HAP-1 (cell line): ENCODE data around the gene C11orf86.
"Not testable (repeated sequence)": the region's sequence is repeated elsewhere in the genome, so short reads cannot be mapped to it uniquely, and the experiment has no call there.

Experiments used
- DNase-seq, 2 experiments: peaks; one replicate each; pipeline ENCODE4 v3.0.0-alpha.2; 2016 to 2020; ENCODE audit warnings: low spot score in 2 of 2
- H3K27me3 ChIP-seq: fragments of 250-450 bp; sonication (Bioruptor Pico); 2 replicates; pipeline ENCODE4 v1.5.1; 2020; ENCODE audit warnings: low read depth, mild to moderate bottlenecking, moderate library complexity
- H3K36me3 ChIP-seq: fragments of 250-450 bp; sonication (Bioruptor Pico); replicated peaks from 2 replicates; pipeline ENCODE4 v1.5.1; 2020; ENCODE audit warnings: mild to moderate bottlenecking
- H3K4me1 ChIP-seq: fragments of 250-450 bp; sonication (Bioruptor Pico); 2 replicates; pipeline ENCODE4 v1.5.1; 2020; ENCODE audit warnings: mild to moderate bottlenecking
- H3K4me3 ChIP-seq: fragments of 250-450 bp; sonication (Bioruptor Pico); 2 replicates; pipeline ENCODE4 v1.5.1; 2020; ENCODE audit warnings: mild to moderate bottlenecking, moderate library complexity
- H3K9me3 ChIP-seq: fragments of 250-450 bp; sonication (Bioruptor Pico); 2 replicates; pipeline ENCODE4 v1.5.1; 2020; ENCODE audit warnings: mild to moderate bottlenecking, moderate library complexity
- in situ Hi-C: fragments of 300-500 bp; cut with MboI; formaldehyde crosslinking; loops from 3 replicates; pipeline ENCODE4 v1.14.3; 2020; ENCODE audit warnings: low sequenced_read_pairs, inconsistent platforms, mixed read lengths

C11orf86 gene

GRCh38 chr11:66987924-66988637, 13.0 kb downstream of the C11orf86 start:
- H3K4me1 ChIP-seq: no peaks in the 10 kb centered on the region
- no peaks in the 10 kb centered on the region for H3K27me3 ChIP-seq
- in situ Hi-C loops: no loop called here
- H3K9me3 ChIP-seq: no peaks in the 10 kb centered on the region
- no peak overlapping the region for H3K4me3 ChIP-seq
- H3K36me3 ChIP-seq: no peaks in the 10 kb centered on the region
- DNase-seq: no peak

GRCh38 chr11:66988741-66989140, 13.6 kb downstream of the C11orf86 start:
- H3K4me1 ChIP-seq, H3K27me3 ChIP-seq, H3K36me3 ChIP-seq, H3K9me3 ChIP-seq, DNase-seq, H3K4me3 ChIP-seq, in situ Hi-C loops: not testable (repeated sequence)

DNA sequence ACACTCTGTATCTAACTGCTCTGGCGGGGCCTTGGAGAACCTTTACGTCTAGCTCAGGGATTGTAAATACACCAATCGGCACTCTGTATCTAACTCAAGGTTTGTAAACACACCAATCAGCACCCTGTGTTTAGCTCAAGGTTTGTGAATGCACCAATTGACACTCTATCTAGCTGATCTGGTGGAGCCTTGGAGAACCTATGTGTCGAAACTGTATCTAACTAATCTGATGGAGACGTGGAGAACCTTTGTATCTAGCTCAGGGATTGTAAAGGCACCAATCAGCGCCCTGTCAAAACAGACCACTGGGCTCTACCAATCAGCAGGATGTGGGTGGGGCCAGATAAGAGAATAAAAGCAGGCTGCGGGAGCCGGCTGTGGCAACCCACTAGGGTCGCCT, 14.3 kb downstream of the C11orf86 start:
- DNase-seq, H3K27me3 ChIP-seq, H3K9me3 ChIP-seq, H3K4me3 ChIP-seq, in situ Hi-C loops, H3K36me3 ChIP-seq, H3K4me1 ChIP-seq: not testable (repeated sequence)

DNA sequence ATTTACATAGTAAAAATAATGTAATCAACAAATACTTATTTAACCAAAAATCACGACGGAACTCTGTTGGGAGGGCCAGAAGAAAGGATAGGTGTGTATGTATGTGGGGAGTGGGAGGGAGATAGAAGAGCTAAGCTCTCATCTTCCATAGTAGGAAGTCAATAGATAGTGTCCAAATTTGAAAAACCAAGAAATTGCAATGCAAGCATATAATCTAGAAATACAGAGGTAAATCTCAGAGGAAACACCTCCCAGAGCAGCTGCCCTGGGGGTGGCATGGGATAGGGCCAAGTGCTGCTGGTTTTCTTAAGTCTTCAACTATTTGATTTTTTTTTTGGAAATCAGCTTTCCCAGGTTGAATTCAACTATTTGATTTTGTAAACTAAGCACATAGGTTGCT, 16.9 kb downstream of the C11orf86 start:
- Histone ChIP-seq H3K27me3 (no peaks in the 10 kb centered on the region), H3K36me3 (no peaks in the 10 kb centered on the region), H3K9me3 (no peaks in the 10 kb centered on the region), H3K4me1 (no peaks in the 10 kb centered on the region), H3K4me3 (no peak overlapping the region)
- in situ Hi-C loops: no loop called here
- DNase-seq: no peak

DNA sequence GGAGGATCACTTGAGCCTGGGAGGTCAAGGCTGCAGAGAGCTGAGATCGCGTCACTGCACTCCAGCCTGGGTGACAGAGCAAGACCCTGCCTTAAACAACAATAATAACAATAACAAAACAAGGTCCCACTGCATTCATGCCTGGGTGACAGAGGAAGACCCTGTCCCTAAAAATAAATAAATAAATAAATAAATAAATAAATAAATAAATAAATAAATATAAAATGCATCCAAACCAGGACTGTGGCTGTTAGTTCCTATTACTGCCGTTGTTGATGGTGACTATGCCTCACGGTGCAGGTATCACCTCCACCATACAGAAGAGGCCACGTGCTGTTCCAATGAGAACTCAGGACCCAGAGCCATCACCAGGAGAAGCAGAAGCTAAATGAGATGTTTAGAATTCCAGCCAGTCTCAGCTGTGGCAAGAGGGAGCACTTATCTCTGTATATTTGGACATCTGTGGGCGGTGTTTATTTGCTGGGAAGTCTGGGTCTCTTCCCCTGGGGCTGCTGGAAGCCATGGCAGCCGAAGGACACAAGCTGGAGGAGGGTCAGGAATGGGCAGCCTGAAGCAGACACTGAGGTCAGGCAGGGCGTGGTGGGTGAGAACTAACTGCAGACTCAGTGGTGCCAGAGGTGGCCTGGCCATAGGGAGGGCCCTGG, 21.6 kb downstream of the C11orf86 start:
- no peak for DNase-seq
- Histone ChIP-seq H3K4me1 (no peaks in the 10 kb centered on the region), H3K4me3 (no peak overlapping the region), H3K36me3 (no peaks in the 10 kb centered on the region), H3K9me3 (no peaks in the 10 kb centered on the region), H3K27me3 (no peaks in the 10 kb centered on the region)
- in situ Hi-C loops: no loop called here

DNA sequence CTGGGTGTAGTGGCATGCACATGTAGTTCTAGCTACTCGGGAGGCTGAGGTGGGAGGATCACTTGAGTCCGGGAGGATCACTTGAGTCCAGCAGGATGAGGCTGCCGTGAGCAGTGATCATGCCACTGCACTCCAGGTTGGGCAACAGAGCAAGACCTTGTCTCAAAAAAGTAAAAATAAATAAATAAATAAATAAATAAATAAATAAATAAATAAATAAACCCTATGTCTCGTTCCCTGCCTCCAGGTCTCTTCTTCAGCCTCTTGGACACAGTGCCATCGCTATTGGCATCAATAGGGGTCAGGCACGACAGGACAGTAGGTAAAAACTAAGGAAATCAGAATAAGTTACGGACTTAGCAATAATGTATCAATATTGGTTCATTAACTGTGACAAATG, 24.5 kb downstream of the C11orf86 start:
- DNase-seq: no peak
- no peaks in the 10 kb centered on the region for H3K36me3 ChIP-seq
- H3K27me3 ChIP-seq: no peaks in the 10 kb centered on the region
- no peak overlapping the region for H3K4me3 ChIP-seq
- H3K4me1 ChIP-seq: peaks cover 6% of the 10 kb centered on the region
- no peaks in the 10 kb centered on the region for H3K9me3 ChIP-seq
- in situ Hi-C loops: no loop called here

DNA sequence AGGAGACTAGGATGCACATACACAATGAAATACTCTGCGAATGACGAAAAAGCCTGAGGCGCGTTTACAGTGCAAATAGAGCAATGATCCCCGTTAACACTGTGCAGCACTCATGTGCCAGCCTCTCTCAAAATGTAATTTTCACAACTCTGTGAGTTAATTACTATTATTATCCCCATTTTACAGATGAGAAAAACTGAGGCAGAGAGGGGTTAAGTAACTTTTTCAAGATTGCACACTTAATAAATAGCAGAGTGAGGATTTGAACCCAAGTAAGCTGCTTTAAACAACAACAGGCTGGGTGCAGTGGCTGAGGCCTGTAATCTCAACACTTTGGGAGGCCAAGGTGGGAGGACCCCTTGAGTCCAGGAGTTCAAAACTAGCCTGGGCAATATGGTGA, 26.2 kb downstream of the C11orf86 start:
- H3K27me3 ChIP-seq: no peaks in the 10 kb centered on the region
- in situ Hi-C loops: no loop called here
- H3K4me3 ChIP-seq: no peak overlapping the region
- peaks cover 6% of the 10 kb centered on the region for H3K4me1 ChIP-seq
- H3K36me3 ChIP-seq: no peaks in the 10 kb centered on the region
- H3K9me3 ChIP-seq: no peaks in the 10 kb centered on the region
- DNase-seq: no peak

DNA sequence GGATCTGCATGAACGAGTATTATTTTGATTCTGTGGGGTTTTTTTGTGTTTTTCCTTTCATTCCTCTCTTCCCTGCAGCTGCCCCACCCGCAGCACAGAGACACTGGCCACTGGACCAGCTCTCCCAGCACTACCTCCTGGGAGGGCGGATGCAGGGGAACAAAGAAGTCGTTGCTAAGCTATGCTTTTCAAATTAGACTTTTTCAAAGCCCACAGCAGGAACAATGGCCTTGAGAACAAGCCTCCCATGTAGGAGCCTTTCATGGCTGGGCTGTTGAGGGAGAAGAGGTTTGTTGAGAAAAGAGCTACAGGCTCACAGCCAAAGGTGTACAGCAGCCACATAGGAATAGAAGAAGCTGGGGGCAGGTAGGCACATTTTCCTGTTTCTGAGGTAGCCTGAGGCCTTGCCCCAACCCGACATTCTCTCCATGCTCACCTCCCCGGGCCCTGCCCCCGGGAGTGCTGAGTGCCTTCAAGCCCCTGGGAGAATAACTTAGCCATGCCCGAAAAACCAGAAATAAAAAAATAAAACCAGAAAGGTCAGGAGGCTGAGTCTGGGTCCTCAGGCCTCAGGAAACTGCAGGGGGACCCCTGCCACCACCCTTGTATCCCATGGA, 27.3 kb downstream of the C11orf86 start:
- in situ Hi-C loops: no loop called here
- DNase-seq: peak; percentile 72 to 82
- Histone ChIP-seq H3K27me3 (no peaks in the 10 kb centered on the region), H3K4me3 (no peak overlapping the region), H3K9me3 (no peaks in the 10 kb centered on the region), H3K36me3 (no peaks in the 10 kb centered on the region), H3K4me1 (peaks cover 6% of the 10 kb centered on the region)

DNA sequence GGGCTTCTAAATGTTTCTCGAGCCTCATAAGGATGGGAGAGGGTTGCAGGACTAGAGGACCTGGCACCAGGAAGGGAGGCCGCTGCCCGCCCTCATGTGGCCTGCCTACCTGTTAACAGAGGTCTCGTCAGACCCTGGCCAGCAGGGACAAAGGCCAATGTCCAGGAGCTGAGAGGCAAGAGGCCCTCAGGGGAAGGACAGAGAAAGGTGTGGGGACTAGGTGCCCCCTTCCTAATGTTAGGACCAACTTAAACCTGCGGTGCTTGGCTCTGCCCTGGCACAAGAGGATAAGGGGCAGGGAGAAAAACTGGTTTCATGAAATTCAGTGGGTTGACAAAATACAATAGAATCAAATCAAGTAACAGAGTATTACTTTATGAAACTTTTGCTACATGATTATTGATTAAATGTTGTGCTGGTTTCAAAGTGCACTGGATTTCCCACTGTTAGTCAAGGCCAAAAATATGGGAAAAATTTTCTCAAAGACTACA, 27.9 kb downstream of the C11orf86 start:
- no peak overlapping the region for H3K4me3 ChIP-seq
- no peaks in the 10 kb centered on the region for H3K9me3 ChIP-seq
- in situ Hi-C loops: no loop called here
- H3K4me1 ChIP-seq: peaks cover 6% of the 10 kb centered on the region
- no peak for DNase-seq
- H3K27me3 ChIP-seq: no peaks in the 10 kb centered on the region
- no peaks in the 10 kb centered on the region for H3K36me3 ChIP-seq

- H3K4me1 ChIP-seq, H3K27me3 ChIP-seq, in situ Hi-C loops, H3K9me3 ChIP-seq, H3K36me3 ChIP-seq, H3K4me3 ChIP-seq, DNase-seq: not testable (repeated sequence)
Observed at GRCh38 chr11:67005200-67005599, 30.1 kb downstream of the C11orf86 start.

- peak; percentile 57 to 81 for DNase-seq
- Histone ChIP-seq H3K27me3 (no peaks in the 10 kb centered on the region), H3K4me1 (peaks cover 6% of the 10 kb centered on the region), H3K36me3 (no peaks in the 10 kb centered on the region), H3K9me3 (no peaks in the 10 kb centered on the region), H3K4me3 (no peak overlapping the region)
- in situ Hi-C loops: no loop called here
Observed at GRCh38 chr11:67006029-67006884, 31.2 kb downstream of the C11orf86 start.

GRCh38 chr11:67007126-67007525, 32.0 kb downstream of the C11orf86 start:
- in situ Hi-C loops: no loop called here
- no peak overlapping the region for H3K4me3 ChIP-seq

GRCh38 chr11:67010296-67010905, 35.3 kb downstream of the C11orf86 start:
- DNase-seq: no peak
- in situ Hi-C loops: no loop called here
- Histone ChIP-seq H3K4me3 (no peak overlapping the region), H3K9me3 (no peaks in the 10 kb centered on the region), H3K4me1 (no peaks in the 10 kb centered on the region; the same call in 1 of the 2 replicates), H3K36me3 (no peaks in the 10 kb centered on the region), H3K27me3 (no peaks in the 10 kb centered on the region)

More at GRCh38 chr11:67007126-67007525, 32.0 kb downstream of the C11orf86 start:
- H3K27me3 ChIP-seq: no peaks in the 10 kb centered on the region
- DNase-seq: no peak
- H3K9me3 ChIP-seq: no peaks in the 10 kb centered on the region
- H3K4me1 ChIP-seq: peaks cover 4% of the 10 kb centered on the region
- no peaks in the 10 kb centered on the region for H3K36me3 ChIP-seq
